ENCODE data around the gene LYPD6B. TPM values are rescaled to one million over a fixed set of nuclear protein-coding genes. Genes with fewer than 3 reads are reported as not detected.

Gene LYPD6B
- total and polyA plus RNA-seq, 2 donors (not counting 1 experiment from before 2014, with no cell fraction given), result 1.5 to 2.7 TPM

DNA sequence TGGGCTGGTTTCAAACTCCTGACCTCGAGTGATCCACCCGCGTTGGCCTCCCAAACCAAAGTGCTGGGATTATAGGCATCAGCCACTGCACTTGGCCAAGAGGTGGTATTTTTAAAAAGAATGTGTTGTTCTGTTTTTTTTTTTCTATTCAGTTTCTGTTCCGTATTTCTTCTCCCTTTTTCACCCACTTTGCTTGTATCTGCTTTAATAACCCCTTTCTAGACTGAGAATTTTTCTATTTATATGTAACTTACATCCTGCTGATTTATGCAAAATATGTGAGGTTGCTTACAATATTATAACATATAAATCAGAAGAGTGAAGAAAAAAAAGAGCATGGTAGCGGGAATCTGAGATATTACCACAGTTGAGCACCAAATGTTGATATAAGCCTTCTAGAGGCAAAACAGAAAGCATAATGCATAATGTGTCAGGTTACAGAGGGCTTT, 17.2 kb upstream of the LYPD6B start:
- H4K20me1 ChIP-seq (ENCODE audit: control insufficient read depth, insufficient read depth, low read length, poor library complexity, severe bottlenecking), result no peaks in the 10 kb centered on the region
- peak; percentile 59 for ATAC-seq (ENCODE audit: low read depth)
- 50% methylated on average over 3 of the region's 5 CpGs for WGBS (ENCODE audit: insufficient coverage)
- H3K27ac ChIP-seq (ENCODE audit: low read length in 2 of 2), result peak overlapping the region; percentile 72
- Mint-ChIP-seq H3K4me3 (peak overlapping the region; percentile 77), H3K27ac (peak overlapping the region; percentile 96), H3K4me1 (peaks cover 58% of the 10 kb centered on the region), H3K9me3 (ENCODE audit: insufficient read depth) (no peaks in the 10 kb centered on the region), H3K27me3 (no peaks in the 10 kb centered on the region)
- CTCF ChIA-PET, result interaction anchor here (0.6 to 1.2 kb wide), 3 partner anchors 11 to 242 kb away, joined by 3 to 4 read pairs (median 3); partner anchors contain the start of gene LYPD6B
- TF ChIP-seq EZH2 (IDR thresholded peaks at IDR 0.05; ENCODE audit: borderline replicate concordance, insufficient read depth, low read depth, low read length, poor library complexity, severe bottlenecking), result no peak
- TF ChIP-seq CTCF (IDR thresholded peaks at IDR 0.05), result no peak
- H3K9me3 ChIP-seq (ENCODE audit: control extremely low read depth in 1 of 3, control insufficient read depth in 2 of 3, insufficient read depth in 1 of 3, low read length in 2 of 3), result no peaks in the 10 kb centered on the region
- peaks cover 41 to 61% of the 10 kb centered on the region in 2 donors for H3K4me1 ChIP-seq (ENCODE audit: control insufficient read depth in 2 of 2, insufficient read depth in 2 of 2, low read length in 2 of 2)
- POLR2A ChIA-PET, result no interaction called here
- no peaks in the 10 kb centered on the region for H3K36me3 ChIP-seq (replicated peaks in 1 of 2; ENCODE audit: control extremely low read depth in 1 of 2, control insufficient read depth in 1 of 2, extremely low read depth in 1 of 2, insufficient read depth in 2 of 2, low read length in 1 of 2)
- H3K9ac ChIP-seq (ENCODE audit: low read length), result peak overlapping the region; percentile 36
- DNase-seq, result peak; percentile 70
- H3K4me3 ChIP-seq (ENCODE audit: control extremely low read depth in 1 of 5, extremely low read depth in 1 of 5, insufficient read depth in 1 of 5, low read depth in 2 of 5, low read length in 4 of 5), result peak overlapping the region in 1 of 5 experiments; percentile 27
- peak overlapping the region; percentile 62 for H2AFZ ChIP-seq (ENCODE audit: insufficient read depth, low read depth, low read length, poor library complexity, severe bottlenecking)
- intact Hi-C loops (cut with micrococcal nuclease), result loop anchor here (5.0 to 10.0 kb wide), 3 partner anchors 141 to 996 kb away; partner anchors contain the start of genes KIF5C, MBD5 and ORC4
- H3K4me2 ChIP-seq (replicated peaks; ENCODE audit: low read depth, low read length, poor library complexity, severe bottlenecking), result peak overlapping the region; percentile 62
- H3K79me2 ChIP-seq (ENCODE audit: control insufficient read depth, insufficient read depth, low read length), result no peaks in the 10 kb centered on the region
- H3K27me3 ChIP-seq (replicated peaks in 1 of 4; ENCODE audit: control extremely low read depth in 1 of 4, control insufficient read depth in 3 of 4, insufficient read depth in 4 of 4, low read length in 3 of 4), result no peaks in the 10 kb centered on the region

- Mint-ChIP-seq H3K9me3 (ENCODE audit: insufficient read depth) (no peaks in the 10 kb centered on the region), H3K4me1 (peaks cover 58% of the 10 kb centered on the region)
- peak; percentile 48 for ATAC-seq (ENCODE audit: low read depth)
Measured at GRCh38 chr2:149021761-149022160, 16.7 kb upstream of the LYPD6B start.

More at GRCh38 chr2:149021761-149022160, 16.7 kb upstream of the LYPD6B start:
- Histone ChIP-seq H3K4me1 (ENCODE audit: control insufficient read depth in 2 of 2, insufficient read depth in 2 of 2, low read length in 2 of 2) (peaks cover 41 to 61% of the 10 kb centered on the region in 2 donors), H4K20me1 (ENCODE audit: control insufficient read depth, insufficient read depth, low read length, poor library complexity, severe bottlenecking) (no peaks in the 10 kb centered on the region), H3K4me3 (ENCODE audit: control extremely low read depth in 1 of 5, extremely low read depth in 1 of 5, insufficient read depth in 1 of 5, low read depth in 2 of 5, low read length in 4 of 5) (peak overlapping the region in 2 of 5 experiments; percentile 6 to 27), H3K36me3 (replicated peaks in 1 of 2; ENCODE audit: control extremely low read depth in 1 of 2, control insufficient read depth in 1 of 2, extremely low read depth in 1 of 2, insufficient read depth in 2 of 2, low read length in 1 of 2) (no peaks in the 10 kb centered on the region), H3K79me2 (ENCODE audit: control insufficient read depth, insufficient read depth, low read length) (no peaks in the 10 kb centered on the region), H3K9me3 (ENCODE audit: control extremely low read depth in 1 of 3, control insufficient read depth in 2 of 3, insufficient read depth in 1 of 3, low read length in 2 of 3) (no peaks in the 10 kb centered on the region), H3K27ac (ENCODE audit: low read length in 2 of 2) (peak overlapping the region; percentile 69 to 72), H3K27me3 (replicated peaks in 1 of 4; ENCODE audit: control extremely low read depth in 1 of 4, control insufficient read depth in 3 of 4, insufficient read depth in 4 of 4, low read length in 3 of 4) (no peaks in the 10 kb centered on the region), H2AFZ (ENCODE audit: insufficient read depth, low read depth, low read length, poor library complexity, severe bottlenecking) (peak overlapping the region; percentile 62), H3K4me2 (replicated peaks; ENCODE audit: low read depth, low read length, poor library complexity, severe bottlenecking) (peak overlapping the region; percentile 62), H3K9ac (ENCODE audit: low read length) (peak overlapping the region; percentile 36)
- no peak for TF ChIP-seq CTCF (IDR thresholded peaks at IDR 0.05)
- TF ChIP-seq EZH2 (IDR thresholded peaks at IDR 0.05; ENCODE audit: borderline replicate concordance, insufficient read depth, low read depth, low read length, poor library complexity, severe bottlenecking), result no peak
- ChIA-PET CTCF (interaction anchor here (1.0 to 1.2 kb wide), 3 partner anchors 11 to 539 kb away, joined by 3 to 5 read pairs (median 4); partner anchors contain the start of gene LYPD6B), POLR2A (no interaction called here)
- DNase-seq, result no peak
- Mint-ChIP-seq H3K4me3 (peak overlapping the region; percentile 77), H3K27me3 (no peaks in the 10 kb centered on the region), H3K27ac (peak overlapping the region; percentile 96)
- intact Hi-C loops (cut with micrococcal nuclease), result loop anchor here (5.0 to 10.0 kb wide), 3 partner anchors 141 to 997 kb away; partner anchors contain the start of genes KIF5C, MBD5 and ORC4
- WGBS (ENCODE audit: insufficient coverage), result 75% methylated on average over 6 of the region's 6 CpGs

All from B cell (primary cell).